ENCODE measurements around the gene C2CD2.

- TF ChIP-seq CTCF (IDR thresholded peaks at IDR 0.05): no peak
- no peak for TF ChIP-seq EZH2 (IDR thresholded peaks at IDR 0.05; ENCODE audit: borderline replicate concordance, insufficient read depth, low read depth, low read length, poor library complexity, severe bottlenecking)
These were observed 17.2 kb upstream of the C2CD2 start for GRCh38 chr21:41970751-41971653.
